ENCODE measurements around the gene PLEK2.

The PLEK2 gene

DNA sequence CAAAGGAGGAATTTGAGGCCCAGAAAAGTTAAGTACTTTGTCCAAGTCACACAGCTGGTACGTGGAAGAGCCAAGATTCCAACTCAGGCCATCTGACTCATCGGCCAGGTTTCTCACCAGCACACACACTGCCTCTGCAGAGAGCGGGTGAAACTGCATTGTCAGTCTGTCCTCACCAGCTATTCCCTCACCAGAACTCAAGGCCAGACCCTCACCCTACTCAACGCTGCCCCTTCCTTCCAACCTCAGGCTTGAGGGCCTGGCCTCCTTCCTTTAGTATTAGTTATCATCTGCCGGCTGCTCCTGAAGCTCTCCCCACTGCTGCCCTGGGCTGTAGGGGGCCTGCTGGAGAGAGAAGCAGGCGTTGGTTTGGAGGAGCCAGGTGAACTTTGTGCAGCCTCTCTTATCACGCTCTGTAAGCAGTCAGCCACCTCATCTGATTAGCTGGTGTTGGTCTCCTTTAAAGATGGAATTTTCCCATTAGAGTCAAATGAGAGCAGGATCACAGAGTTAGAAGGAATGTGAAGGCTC, 16.6 kb upstream of the PLEK2 start:
- no peak overlapping the region for H2AFZ ChIP-seq (ENCODE audit: low read length, unreplicated experiment)
- H3K36me3 ChIP-seq (ENCODE audit: insufficient read depth, low read length): no peaks in the 10 kb centered on the region
- H3K27me3 ChIP-seq (ENCODE audit: insufficient read depth, low read length): peaks cover 16% of the 10 kb centered on the region
- no peaks in the 10 kb centered on the region for H3K4me1 ChIP-seq (ENCODE audit: control insufficient read depth, insufficient read depth, low read length, unreplicated experiment)
- H3K79me2 ChIP-seq (ENCODE audit: control insufficient read depth, insufficient read depth, low read length, unreplicated experiment): no peaks in the 10 kb centered on the region
- no peak overlapping the region for H3K27ac ChIP-seq (ENCODE audit: low read depth, low read length)
- H3K4me3 ChIP-seq (ENCODE audit: low read depth, low read length): no peak overlapping the region

DNA sequence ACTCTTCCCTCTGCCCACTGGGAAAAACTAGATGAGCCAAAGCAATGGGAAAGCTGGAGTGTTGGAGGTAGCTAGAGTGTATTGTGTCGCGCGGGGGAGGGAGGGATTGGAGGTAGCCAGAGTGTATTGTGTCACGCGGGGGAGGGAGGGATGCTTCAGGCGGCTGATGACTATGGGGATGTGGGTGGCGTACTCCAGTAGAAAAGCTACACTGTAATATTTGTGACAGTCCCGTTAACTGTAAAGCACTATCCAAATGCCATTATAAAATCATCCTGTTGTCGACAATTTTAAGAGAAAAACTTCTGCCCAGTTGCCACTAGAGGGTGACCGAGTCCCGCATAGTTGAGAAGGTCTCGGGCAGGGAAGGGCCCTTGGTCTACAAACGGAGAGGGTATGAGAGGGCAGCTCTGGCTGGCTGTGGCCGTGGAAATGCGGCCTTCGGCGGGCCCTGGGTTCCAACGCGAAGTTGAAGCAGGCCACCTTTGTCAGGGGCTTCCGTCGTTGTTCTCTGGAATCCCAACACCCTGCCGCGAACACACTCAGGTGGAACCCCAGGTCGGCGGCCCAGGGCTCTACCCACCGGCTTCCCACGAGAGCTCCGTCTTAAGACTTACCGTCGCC, 15.1 kb upstream of the PLEK2 start:
- Histone ChIP-seq H3K36me3 (ENCODE audit: insufficient read depth, low read length) (no peaks in the 10 kb centered on the region), H3K27me3 (ENCODE audit: insufficient read depth, low read length) (peaks cover 1% of the 10 kb centered on the region), H3K79me2 (ENCODE audit: control insufficient read depth, insufficient read depth, low read length, unreplicated experiment) (no peaks in the 10 kb centered on the region), H3K4me3 (ENCODE audit: low read depth, low read length) (no peak overlapping the region), H3K4me1 (ENCODE audit: control insufficient read depth, insufficient read depth, low read length, unreplicated experiment) (no peaks in the 10 kb centered on the region), H3K27ac (ENCODE audit: low read depth, low read length) (no peak overlapping the region), H2AFZ (ENCODE audit: low read length, unreplicated experiment) (peak overlapping the region; percentile 12)

DNA sequence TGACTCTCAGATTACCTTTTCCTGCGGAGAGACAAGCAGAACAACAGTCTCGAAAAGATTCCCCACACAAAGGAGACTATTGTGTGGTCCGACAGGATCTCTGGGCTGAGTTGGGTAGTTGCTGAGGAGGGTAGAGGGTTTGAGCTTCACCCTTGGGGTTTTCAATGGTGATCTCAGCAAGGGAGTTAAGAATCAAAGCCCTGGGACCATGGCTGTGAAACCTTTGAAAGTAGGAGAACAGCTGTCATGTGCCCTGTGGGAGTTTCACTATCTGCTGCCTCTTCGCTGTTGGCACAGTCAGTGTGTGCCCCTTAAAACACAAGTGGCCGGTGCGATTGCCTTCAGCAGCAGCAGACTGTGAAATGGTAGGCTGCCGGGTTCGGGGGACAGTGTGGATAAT, 14.2 kb upstream of the PLEK2 start:
- Histone ChIP-seq H2AFZ (ENCODE audit: low read length, unreplicated experiment) (no peak overlapping the region), H3K4me1 (ENCODE audit: control insufficient read depth, insufficient read depth, low read length, unreplicated experiment) (no peaks in the 10 kb centered on the region), H3K36me3 (ENCODE audit: insufficient read depth, low read length) (no peaks in the 10 kb centered on the region), H3K27me3 (ENCODE audit: insufficient read depth, low read length) (no peaks in the 10 kb centered on the region), H3K79me2 (ENCODE audit: control insufficient read depth, insufficient read depth, low read length, unreplicated experiment) (no peaks in the 10 kb centered on the region), H3K27ac (ENCODE audit: low read depth, low read length) (no peak overlapping the region), H3K4me3 (ENCODE audit: low read depth, low read length) (no peak overlapping the region)

DNA sequence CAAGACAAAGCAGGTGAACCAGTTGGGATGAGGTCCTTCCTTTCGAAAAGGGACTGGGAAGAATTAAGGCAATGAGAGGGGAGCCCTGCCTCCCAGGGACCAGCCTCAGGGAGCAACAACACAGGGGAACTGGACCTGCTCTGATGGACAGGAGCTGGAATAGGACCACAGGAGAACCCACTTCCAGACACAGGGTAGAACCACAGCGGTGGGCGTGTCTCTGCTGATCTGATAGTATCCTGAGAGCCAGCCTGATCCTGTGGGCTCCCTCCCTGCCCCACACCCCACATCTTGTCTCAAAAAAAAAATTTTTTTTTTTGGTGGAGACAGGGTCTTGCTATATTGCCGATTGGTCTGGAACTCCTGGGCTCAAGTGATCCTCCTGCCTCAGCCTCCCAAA, 13.6 kb upstream of the PLEK2 start:
- Histone ChIP-seq H3K27ac (ENCODE audit: low read depth, low read length) (no peak overlapping the region), H2AFZ (ENCODE audit: low read length, unreplicated experiment) (no peak overlapping the region), H3K4me3 (ENCODE audit: low read depth, low read length) (no peak overlapping the region), H3K4me1 (ENCODE audit: control insufficient read depth, insufficient read depth, low read length, unreplicated experiment) (no peaks in the 10 kb centered on the region), H3K27me3 (ENCODE audit: insufficient read depth, low read length) (no peaks in the 10 kb centered on the region), H3K79me2 (ENCODE audit: control insufficient read depth, insufficient read depth, low read length, unreplicated experiment) (no peaks in the 10 kb centered on the region), H3K36me3 (ENCODE audit: insufficient read depth, low read length) (no peaks in the 10 kb centered on the region)

DNA sequence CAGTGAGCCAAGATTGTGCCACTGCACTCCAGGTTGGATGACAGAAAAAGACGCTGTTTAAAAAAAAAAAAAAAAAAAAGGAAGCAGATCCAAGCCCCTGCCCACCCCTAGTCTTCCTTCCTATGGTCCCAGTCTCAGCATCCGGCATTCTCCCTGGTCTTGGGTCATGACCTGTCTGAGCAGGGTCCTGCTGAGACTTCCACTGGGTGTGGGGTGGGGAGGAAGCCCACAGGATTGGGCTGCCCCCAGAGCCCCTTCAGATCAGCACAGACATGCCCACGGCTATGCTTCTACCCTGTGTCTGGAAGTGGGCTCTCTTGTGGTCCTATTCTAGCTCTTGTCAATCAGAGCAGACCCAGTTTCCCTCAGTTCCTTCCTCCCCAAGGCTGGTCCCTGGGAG, 12.6 kb upstream of the PLEK2 start:
- Histone ChIP-seq H3K27ac (ENCODE audit: low read depth, low read length) (no peak overlapping the region), H3K27me3 (ENCODE audit: insufficient read depth, low read length) (no peaks in the 10 kb centered on the region), H3K79me2 (ENCODE audit: control insufficient read depth, insufficient read depth, low read length, unreplicated experiment) (no peaks in the 10 kb centered on the region)

DNA sequence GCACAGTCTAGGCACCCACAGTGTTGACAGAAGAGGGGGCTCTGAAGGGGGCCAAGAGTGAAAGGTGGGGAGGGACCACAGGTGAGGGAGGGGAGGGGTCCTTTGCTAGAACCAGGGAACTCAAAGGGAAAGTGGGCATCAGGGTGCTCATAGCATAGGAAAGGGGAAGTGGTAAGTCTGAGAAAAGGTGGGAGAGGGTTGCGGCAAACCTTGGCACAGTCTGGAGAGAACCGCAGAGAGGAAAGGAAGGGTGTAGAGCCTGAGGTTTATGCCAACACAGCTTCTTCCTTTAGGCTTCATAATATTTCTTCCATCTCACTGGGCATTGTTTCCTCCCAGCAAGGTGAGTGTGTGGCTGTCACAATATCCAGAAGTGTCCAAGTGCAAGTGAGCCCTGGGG, 11.5 kb upstream of the PLEK2 start:
- no peaks in the 10 kb centered on the region for H3K36me3 ChIP-seq (ENCODE audit: insufficient read depth, low read length)
- no peak overlapping the region for H2AFZ ChIP-seq (ENCODE audit: low read length, unreplicated experiment)
- H3K4me3 ChIP-seq (ENCODE audit: low read depth, low read length): no peak overlapping the region
- H3K79me2 ChIP-seq (ENCODE audit: control insufficient read depth, insufficient read depth, low read length, unreplicated experiment): no peaks in the 10 kb centered on the region
- no peak overlapping the region for H3K27ac ChIP-seq (ENCODE audit: low read depth, low read length)
- peaks cover 9% of the 10 kb centered on the region for H3K4me1 ChIP-seq (ENCODE audit: control insufficient read depth, insufficient read depth, low read length, unreplicated experiment)
- H3K27me3 ChIP-seq (ENCODE audit: insufficient read depth, low read length): no peaks in the 10 kb centered on the region

More for the DNA sequence above, 12.6 kb upstream of the PLEK2 start:
- Histone ChIP-seq H3K4me3 (ENCODE audit: low read depth, low read length) (no peak overlapping the region), H2AFZ (ENCODE audit: low read length, unreplicated experiment) (no peak overlapping the region), H3K4me1 (ENCODE audit: control insufficient read depth, insufficient read depth, low read length, unreplicated experiment) (no peaks in the 10 kb centered on the region), H3K36me3 (ENCODE audit: insufficient read depth, low read length) (no peaks in the 10 kb centered on the region)

DNA sequence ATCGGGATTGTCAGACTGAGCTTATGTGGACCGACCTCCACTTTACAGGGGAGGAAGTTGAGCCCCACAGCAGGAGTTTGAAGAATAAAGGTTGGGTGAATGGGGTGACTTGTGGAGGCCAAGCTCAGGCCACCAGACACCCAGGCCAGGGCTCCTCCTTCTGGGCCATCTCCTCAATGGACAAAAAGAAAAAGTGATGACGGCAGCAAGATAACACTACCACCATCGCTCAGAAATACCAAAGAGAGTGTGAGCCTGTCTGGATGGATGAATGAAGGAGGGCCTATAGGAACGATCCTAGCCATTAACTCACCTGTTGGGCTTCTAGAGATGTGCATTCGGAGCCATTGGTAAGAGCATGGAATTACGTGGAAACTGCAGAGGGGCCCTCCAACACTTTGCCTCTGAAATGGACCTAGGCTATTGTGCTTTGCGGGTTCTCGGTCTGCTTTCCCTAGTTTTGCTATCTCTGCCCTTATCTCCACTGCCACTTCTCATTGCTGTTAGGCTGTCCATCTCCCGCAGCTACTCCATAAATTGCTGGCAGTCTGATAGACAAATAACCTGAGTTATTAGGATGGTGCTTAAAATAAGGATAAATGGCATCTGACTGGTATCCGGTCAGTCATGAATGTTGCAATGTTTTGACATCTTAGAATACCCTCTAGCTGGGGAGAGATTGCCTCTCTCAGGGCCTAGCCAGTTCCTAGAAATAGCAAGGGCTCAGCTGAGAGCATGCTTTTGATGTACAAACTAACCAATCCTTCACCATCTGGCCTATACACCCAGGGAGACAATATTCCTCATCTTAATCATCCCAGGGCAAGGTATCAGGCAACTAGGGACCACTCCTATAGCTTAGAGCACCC, 9.6 kb upstream of the PLEK2 start:
- Histone ChIP-seq H3K79me2 (ENCODE audit: control insufficient read depth, insufficient read depth, low read length, unreplicated experiment) (no peaks in the 10 kb centered on the region), H3K36me3 (ENCODE audit: insufficient read depth, low read length) (no peaks in the 10 kb centered on the region), H2AFZ (ENCODE audit: low read length, unreplicated experiment) (no peak overlapping the region), H3K4me3 (ENCODE audit: low read depth, low read length) (no peak overlapping the region), H3K27ac (ENCODE audit: low read depth, low read length) (no peak overlapping the region), H3K4me1 (ENCODE audit: control insufficient read depth, insufficient read depth, low read length, unreplicated experiment) (peaks cover 16% of the 10 kb centered on the region), H3K27me3 (ENCODE audit: insufficient read depth, low read length) (no peaks in the 10 kb centered on the region)

DNA sequence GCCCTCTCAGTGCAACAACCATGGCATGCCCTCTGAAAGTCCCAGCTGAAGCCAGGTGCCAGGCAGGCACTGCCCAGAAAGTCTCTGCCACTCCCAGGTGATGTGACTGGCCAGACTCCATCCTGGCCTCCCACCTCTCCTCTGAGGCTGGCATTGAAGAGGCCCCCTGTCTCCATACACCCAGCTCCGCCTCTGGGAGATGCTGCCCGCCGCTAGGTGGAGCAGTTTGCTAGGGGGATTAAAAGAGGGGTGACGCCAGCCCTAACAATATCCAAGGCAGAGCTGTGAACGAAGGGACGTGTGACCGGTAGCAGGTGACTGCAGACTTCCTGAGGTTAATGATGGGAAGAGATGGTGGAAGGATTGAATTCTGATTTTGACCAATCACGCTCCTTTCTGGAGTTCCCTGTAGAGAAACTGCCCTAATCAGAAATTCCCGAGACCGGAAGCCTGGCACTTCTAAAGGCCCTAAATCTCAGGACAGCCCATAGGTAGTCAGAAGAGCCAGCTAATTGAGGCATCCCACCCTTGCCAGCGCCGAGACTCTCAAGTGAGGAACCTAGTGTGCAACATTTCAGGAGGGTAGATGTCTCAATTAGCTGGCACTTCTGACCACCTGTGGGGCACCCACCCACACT, 8.3 kb upstream of the PLEK2 start:
- Histone ChIP-seq H3K27me3 (ENCODE audit: insufficient read depth, low read length) (no peaks in the 10 kb centered on the region), H2AFZ (ENCODE audit: low read length, unreplicated experiment) (no peak overlapping the region), H3K4me1 (ENCODE audit: control insufficient read depth, insufficient read depth, low read length, unreplicated experiment) (peaks cover 16% of the 10 kb centered on the region), H3K4me3 (ENCODE audit: low read depth, low read length) (no peak overlapping the region), H3K27ac (ENCODE audit: low read depth, low read length) (no peak overlapping the region), H3K79me2 (ENCODE audit: control insufficient read depth, insufficient read depth, low read length, unreplicated experiment) (no peaks in the 10 kb centered on the region), H3K36me3 (ENCODE audit: insufficient read depth, low read length) (no peaks in the 10 kb centered on the region)

DNA sequence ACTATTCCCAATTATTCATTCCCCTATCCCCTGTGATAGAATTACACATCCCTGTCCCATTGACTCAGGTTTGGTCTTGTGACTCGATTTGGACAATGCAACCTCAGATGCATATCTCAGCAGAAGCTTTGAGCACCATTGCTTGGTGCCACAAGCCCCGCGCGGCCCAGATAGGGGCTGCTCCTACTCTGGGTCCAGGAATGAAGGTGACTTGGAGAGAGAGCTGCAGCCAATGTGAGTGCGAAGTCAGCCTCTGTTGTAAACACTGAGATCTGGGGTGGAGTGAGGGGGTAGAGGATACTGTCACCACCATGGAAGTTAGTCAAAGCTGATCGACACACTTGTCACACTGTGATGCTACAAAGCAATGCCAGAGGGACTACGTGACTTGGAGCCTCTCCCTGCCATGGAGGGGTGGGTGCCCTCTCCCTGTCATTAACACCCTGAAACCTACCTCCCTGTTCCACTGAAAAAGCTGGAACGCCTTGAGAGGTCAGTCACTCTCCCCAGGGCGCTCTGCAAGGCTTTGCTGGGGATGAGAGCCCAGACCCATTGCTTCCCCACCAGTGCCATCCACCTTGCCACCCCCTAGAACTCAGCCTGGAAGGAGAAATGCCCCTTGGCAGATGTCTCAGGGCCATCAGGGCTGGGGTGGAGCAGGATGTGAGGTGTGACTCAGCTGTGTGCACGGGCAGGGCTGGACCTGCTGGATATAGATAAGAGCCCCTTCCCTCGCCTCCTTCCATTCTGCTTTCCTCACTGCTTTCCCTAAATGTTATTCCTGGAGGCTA, 6.6 kb upstream of the PLEK2 start:
- H3K79me2 ChIP-seq (ENCODE audit: control insufficient read depth, insufficient read depth, low read length, unreplicated experiment): no peaks in the 10 kb centered on the region
- peaks cover 29% of the 10 kb centered on the region for H3K4me1 ChIP-seq (ENCODE audit: control insufficient read depth, insufficient read depth, low read length, unreplicated experiment)
- H3K27me3 ChIP-seq (ENCODE audit: insufficient read depth, low read length): no peaks in the 10 kb centered on the region
- no peaks in the 10 kb centered on the region for H3K36me3 ChIP-seq (ENCODE audit: insufficient read depth, low read length)
- no peak overlapping the region for H3K27ac ChIP-seq (ENCODE audit: low read depth, low read length)
- no peak overlapping the region for H3K4me3 ChIP-seq (ENCODE audit: low read depth, low read length)
- no peak overlapping the region for H2AFZ ChIP-seq (ENCODE audit: low read length, unreplicated experiment)

DNA sequence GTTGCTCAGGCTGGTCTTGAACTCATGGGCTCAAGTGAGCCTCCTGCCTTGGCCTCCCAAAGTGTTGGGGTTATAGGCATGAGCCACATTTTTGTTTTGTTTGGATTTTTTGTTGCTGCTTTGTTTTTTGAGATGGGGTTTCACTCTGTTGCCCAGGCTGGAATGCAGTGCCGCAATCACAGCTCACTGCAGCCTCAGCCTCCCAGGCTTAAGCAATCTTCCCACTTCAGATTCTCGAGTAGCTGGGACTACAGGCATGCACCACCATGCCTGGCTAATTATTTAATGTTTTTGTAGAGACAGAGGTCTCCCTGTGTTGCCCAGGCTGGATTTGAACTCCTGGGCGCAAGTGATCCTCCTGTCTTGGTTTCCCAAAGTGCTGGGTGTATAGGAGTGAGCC, 5.7 kb upstream of the PLEK2 start:
- Histone ChIP-seq H2AFZ (ENCODE audit: low read length, unreplicated experiment) (no peak overlapping the region), H3K4me3 (ENCODE audit: low read depth, low read length) (no peak overlapping the region), H3K27me3 (ENCODE audit: insufficient read depth, low read length) (no peaks in the 10 kb centered on the region), H3K27ac (ENCODE audit: low read depth, low read length) (no peak overlapping the region), H3K79me2 (ENCODE audit: control insufficient read depth, insufficient read depth, low read length, unreplicated experiment) (no peaks in the 10 kb centered on the region), H3K36me3 (ENCODE audit: insufficient read depth, low read length) (no peaks in the 10 kb centered on the region), H3K4me1 (ENCODE audit: control insufficient read depth, insufficient read depth, low read length, unreplicated experiment) (peaks cover 33% of the 10 kb centered on the region)
